H1 (cell line): ENCODE measurements around the gene CDC73. TPM values are rescaled to one million over a fixed set of nuclear protein-coding genes. Genes with fewer than 3 reads are reported as not detected.

Source experiments
- CTCF ChIA-PET: fragments of 300-600 bp; sonication (Branson Sonifier 250); formaldehyde crosslinking; loops from one replicate; lab custom pipeline; 2021; ENCODE audit not compliant: partially characterized antibody; lab: Charles Lee
- POLR2A ChIA-PET: fragments of 300-600 bp; sonication (Branson Sonifier 250); formaldehyde crosslinking; loops from one replicate; lab custom pipeline; 2021; ENCODE audit warnings: inconsistent platforms; ENCODE audit not compliant: partially characterized antibody; lab: Charles Lee
- DNase-seq, 2 experiments: peaks; one replicate each; pipeline versions ENCODE4 v3.0.0 to v3.0.0-alpha.2; 2010 to 2022; ENCODE audit warnings: low spot score in 2 of 2, low read depth in 1 of 2, mixed read lengths in 1 of 2
- FAIRE-seq: peaks from 2 replicates; lab custom pipeline; 2011; peaks lifted over from hg19 to GRCh38; lab: Jason Lieb, UNC
- H2AFZ ChIP-seq: 2 replicates; pipeline ENCODE4 v1.8.1; 2012; ENCODE audit warnings: low read length, inconsistent platforms
- H2AK5ac ChIP-seq: 2 replicates; pipeline ENCODE4 v1.6.1; 2013; ENCODE audit warnings: low read depth, low read length
- H2BK120ac ChIP-seq: replicated peaks from 2 replicates; pipeline ENCODE3; 2013; ENCODE audit warnings: low read depth, low read length, inconsistent platforms
- H2BK12ac ChIP-seq: 2 replicates; pipeline ENCODE4 v1.6.1; 2013; ENCODE audit warnings: low read depth, low read length
- H2BK15ac ChIP-seq: 2 replicates; pipeline ENCODE4 v1.6.1; 2013; ENCODE audit warnings: low read length
- H2BK20ac ChIP-seq: 2 replicates; pipeline ENCODE4 v1.6.1; 2013; ENCODE audit warnings: low read length
- H2BK5ac ChIP-seq: 2 replicates; pipeline ENCODE4 v1.6.1; 2013; ENCODE audit warnings: low read depth, low read length
- H3K14ac ChIP-seq: 2 replicates; pipeline ENCODE4 v1.6.1; 2013; ENCODE audit warnings: inconsistent platforms; ENCODE audit not compliant: insufficient read length
- H3K18ac ChIP-seq: 2 replicates; pipeline ENCODE4 v1.6.1; 2013; ENCODE audit warnings: low read length; ENCODE audit errors: extremely low read depth
- H3K23ac ChIP-seq: 2 replicates; pipeline ENCODE4 v1.6.1; 2013; ENCODE audit warnings: inconsistent platforms; ENCODE audit not compliant: insufficient read length
- H3K23me2 ChIP-seq: 2 replicates; pipeline ENCODE4 v1.6.1; 2013; ENCODE audit warnings: low read depth, low read length
- H3K27ac ChIP-seq: 2 replicates; pipeline ENCODE4 v1.6.1; 2011; ENCODE audit warnings: low read depth, low read length, inconsistent platforms
- H3K27me3 ChIP-seq, 4 experiments: replicated peaks in 1 of 4; 1 replicate in 1 of 4; 2 replicates in 3 of 4; pipeline versions ENCODE4 v1.6.1 to v1.8.1; 2011 to 2013; ENCODE audit warnings: low read length in 3 of 4, mild to moderate bottlenecking in 3 of 4, inconsistent platforms in 2 of 4, mixed read lengths in 2 of 4, moderate library complexity in 1 of 4; ENCODE audit not compliant: control insufficient read depth in 3 of 4, insufficient read depth in 3 of 4; ENCODE audit errors: extremely low read depth in 1 of 4
- H3K36me3 ChIP-seq, 4 experiments: 2 replicates each; pipeline versions ENCODE4 v1.6.1 to v1.8.1; 2011 to 2013; ENCODE audit warnings: mild to moderate bottlenecking in 4 of 4, low read length in 3 of 4, moderate library complexity in 2 of 4, control low read depth in 1 of 4, inconsistent platforms in 1 of 4; ENCODE audit not compliant: insufficient read depth in 4 of 4, control insufficient read depth in 2 of 4
- H3K4ac ChIP-seq: replicated peaks from 2 replicates; pipeline ENCODE3; 2013; ENCODE audit warnings: low read length, low read depth, mixed read lengths, inconsistent platforms; ENCODE audit not compliant: insufficient read length
- H3K4me1 ChIP-seq, 4 experiments: replicated peaks in 1 of 4; 1 replicate in 1 of 4; 2 replicates in 3 of 4; pipeline versions ENCODE4 v1.6.1 to v1.8.1; 2011 to 2013; ENCODE audit warnings: low read length in 3 of 4, inconsistent platforms in 2 of 4, mixed read lengths in 1 of 4; ENCODE audit not compliant: insufficient read depth in 4 of 4, control insufficient read depth in 3 of 4
- H3K4me2 ChIP-seq, 2 experiments: 2 replicates each; pipeline versions ENCODE4 v1.6.1 to v1.8.1; 2011 to 2013; ENCODE audit warnings: low read depth in 2 of 2, low read length in 2 of 2, control low read depth in 1 of 2, inconsistent platforms in 1 of 2, mild to moderate bottlenecking in 1 of 2; ENCODE audit not compliant: insufficient read depth in 1 of 2
- H3K4me3 ChIP-seq, 4 experiments: fragments of 200-600, 300-600 bp in 1 of 4; sonication (generic), shearing (Covaris generic), sonication (Bioruptor Twin) in 1 of 4; 2 replicates each; pipeline versions ENCODE4 v1.5.1 to v1.8.1; 2011 to 2016; ENCODE audit warnings: low read length in 4 of 4, low read depth in 3 of 4, control low read depth in 2 of 4, inconsistent platforms in 2 of 4, mild to moderate bottlenecking in 2 of 4, mixed read lengths in 1 of 4, moderate library complexity in 1 of 4; ENCODE audit not compliant: insufficient read depth in 2 of 4; ENCODE audit errors: extremely low read depth in 1 of 4
- H3K56ac ChIP-seq: replicated peaks from 2 replicates; pipeline ENCODE3; 2013; ENCODE audit warnings: low read depth, mild to moderate bottlenecking, mixed read lengths, low read length, inconsistent platforms; ENCODE audit not compliant: insufficient read length
- H3K79me1 ChIP-seq: 2 replicates; pipeline ENCODE4 v1.6.1; 2013; ENCODE audit warnings: low read depth, low read length, control low read depth
- H3K79me2 ChIP-seq, 2 experiments: 2 replicates each; pipeline versions ENCODE4 v1.6.1 to v1.8.1; 2012 to 2013; ENCODE audit warnings: low read length in 2 of 2, mild to moderate bottlenecking in 2 of 2, inconsistent platforms in 1 of 2; ENCODE audit not compliant: insufficient read depth in 2 of 2, control insufficient read depth in 1 of 2
- H3K9ac ChIP-seq, 4 experiments: replicated peaks in 1 of 4; 1 replicate in 1 of 4; 2 replicates in 3 of 4; pipeline versions ENCODE4 v1.6.1 to v1.8.1; 2011 to 2013; ENCODE audit warnings: low read depth in 3 of 4, low read length in 3 of 4, control low read depth in 2 of 4, mild to moderate bottlenecking in 2 of 4, moderate library complexity in 2 of 4, inconsistent platforms in 1 of 4; ENCODE audit errors: extremely low read depth in 1 of 4
- H3K9me3 ChIP-seq, 2 experiments: 2 replicates each; pipeline versions ENCODE4 v1.6.1 to v1.8.1; 2012 to 2013; ENCODE audit warnings: mild to moderate bottlenecking in 2 of 2, moderate library complexity in 2 of 2, control low read depth in 1 of 2, inconsistent platforms in 1 of 2, low read depth in 1 of 2, low read length in 1 of 2, mixed read lengths in 1 of 2; ENCODE audit not compliant: insufficient read depth in 2 of 2
- H4K20me1 ChIP-seq, 2 experiments: replicated peaks in 1 of 2; 2 replicates each; pipeline versions ENCODE3 to v1.8.1; 2011 to 2013; ENCODE audit warnings: inconsistent platforms in 2 of 2, low read length in 2 of 2, mild to moderate bottlenecking in 1 of 2; ENCODE audit not compliant: insufficient read depth in 2 of 2, control insufficient read depth in 1 of 2
- H4K5ac ChIP-seq: 2 replicates; pipeline ENCODE4 v1.6.1; 2013; ENCODE audit warnings: low read length, low read depth, mixed read lengths, inconsistent platforms; ENCODE audit not compliant: insufficient read length
- H4K8ac ChIP-seq: 2 replicates; pipeline ENCODE4 v1.8.0; 2013; ENCODE audit warnings: mild to moderate bottlenecking, moderate library complexity, low read length, inconsistent platforms; ENCODE audit not compliant: insufficient read depth; ENCODE audit errors: extremely low read depth
- H4K91ac ChIP-seq: replicated peaks from 2 replicates; pipeline ENCODE3; 2013; ENCODE audit warnings: low read length, mixed read lengths, inconsistent platforms; ENCODE audit not compliant: insufficient read length
- BRCA1 ChIP-seq: IDR thresholded peaks from 2 replicates; pipeline ENCODE4 v1.6.1; 2012; ENCODE audit warnings: low read depth, low read length, improper control_type of control experiment
- EZH2 ChIP-seq: fragments of 200-600 bp; sonication (generic); IDR thresholded peaks from 2 replicates; pipeline ENCODE4 v1.7.1; 2012; ENCODE audit warnings: low read depth, mild to moderate bottlenecking, moderate library complexity, low read length, inconsistent platforms; ENCODE audit not compliant: severe bottlenecking
- SIN3A ChIP-seq, 2 experiments: IDR thresholded peaks in 1 of 2; conservative IDR thresholded peaks in 1 of 2; 2 replicates each; pipeline ENCODE4 v1.6.1; 2011 to 2012; ENCODE audit warnings: low read length in 2 of 2, improper control_type of control experiment in 1 of 2, low read depth in 1 of 2, mild to moderate bottlenecking in 1 of 2
- TCF12 ChIP-seq: IDR thresholded peaks from 2 replicates; pipeline ENCODE4 v1.6.1; 2011; ENCODE audit warnings: low read depth, mild to moderate bottlenecking, low read length
- YY1 ChIP-seq: IDR thresholded peaks from 2 replicates; pipeline ENCODE4 v1.6.1; 2011; ENCODE audit warnings: low read depth, mild to moderate bottlenecking, low read length
- polyA plus RNA-seq, 7 experiments: library from polyadenylated mRNA; depleted of rRNA in 3 of 7; stranded (reverse) in 5 of 7; unstranded in 2 of 7; fragments of >200 nt in 5 of 7; fragments of 200-250 nt in 2 of 7; gene quantifications; 1 replicate in 5 of 7; 2 replicates in 1 of 7; 4 replicates in 1 of 7; pipeline versions ENCODE4 v1.2.1 to v1.2.3, GENCODE V29; 2011 to 2013; ENCODE audit warnings: missing spikeins in 2 of 7, mixed read lengths in 2 of 7
- total RNA-seq: library from RNA; stranded (reverse); fragmentation: NEBNext Ultra II Directional; extraction: Animal tissue kit (Norgen Biotek cat#: 25700); gene quantifications from 2 replicates; pipeline ENCODE4 v1.2.1, GENCODE V29; 2021
- TF ChIP-seq, protein P1 (sequence below), 3 experiments: IDR thresholded peaks; 1 replicate in 2 of 3; 2 replicates in 1 of 3; pipeline versions ENCODE4 v1.5.1 to v1.6.1; 2011; ENCODE audit warnings: low read length in 3 of 3, mild to moderate bottlenecking in 3 of 3, inconsistent platforms in 2 of 3, low read depth in 1 of 3, moderate library complexity in 1 of 3; ENCODE audit not compliant: insufficient read depth in 1 of 3; ENCODE audit errors: control extremely low read depth in 1 of 3
- TF ChIP-seq, protein P2 (sequence below): IDR thresholded peaks from 2 replicates; pipeline ENCODE4 v1.6.1; 2012; ENCODE audit warnings: inconsistent platforms

The CDC73 gene
- total and polyA plus RNA-seq, 2 of the 8 experiments (the other 6 are each of a cell fraction or from before 2014, with no cell fraction given): 9.8 to 64.0 TPM

DNA sequence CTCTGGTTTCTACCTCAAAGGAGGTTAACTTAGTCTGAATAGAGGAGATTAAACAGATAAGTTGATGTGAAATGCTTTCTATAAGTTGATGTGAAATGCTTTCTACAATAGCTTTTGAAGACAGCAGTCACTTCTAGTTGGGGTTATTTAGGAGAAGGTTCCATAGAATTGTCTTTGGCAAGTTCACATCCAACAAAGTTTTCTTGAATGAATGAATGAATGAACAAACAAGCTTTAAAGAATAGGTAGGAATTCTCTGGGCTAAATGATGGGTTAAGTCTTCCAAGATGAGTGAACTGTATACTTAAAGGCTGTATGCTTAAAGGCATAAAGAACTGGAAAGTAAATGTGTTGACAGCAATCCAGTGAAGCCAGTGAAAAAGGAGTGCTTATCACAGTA is 1.9 kb downstream of the CDC73 start:
- H3K4me3 ChIP-seq: peak overlapping the region in 3 of 4 experiments; percentile 83 to 97 (median 93); a peak in 3 of 8 replicates
- POLR2A ChIA-PET: interaction anchor here (1.5 to 3.6 kb wide), 5 partner anchors 9 to 65 kb away, joined by 3 to 27 read pairs (median 15); partner anchors contain the start of genes GLRX2, RO60 and UCHL5
- TF ChIP-seq BRCA1 (no peak), EZH2 (no peak), YY1 (no peak), TCF12 (no peak), SIN3A (conservative IDR thresholded peaks at IDR 0.05 in 1 of 2, IDR thresholded peaks at IDR 0.05 in 1 of 2; ENCODE audit: low read depth in 1 of 2, low read length in 2 of 2) (no peak)
- TF ChIP-seq, protein P1, sequence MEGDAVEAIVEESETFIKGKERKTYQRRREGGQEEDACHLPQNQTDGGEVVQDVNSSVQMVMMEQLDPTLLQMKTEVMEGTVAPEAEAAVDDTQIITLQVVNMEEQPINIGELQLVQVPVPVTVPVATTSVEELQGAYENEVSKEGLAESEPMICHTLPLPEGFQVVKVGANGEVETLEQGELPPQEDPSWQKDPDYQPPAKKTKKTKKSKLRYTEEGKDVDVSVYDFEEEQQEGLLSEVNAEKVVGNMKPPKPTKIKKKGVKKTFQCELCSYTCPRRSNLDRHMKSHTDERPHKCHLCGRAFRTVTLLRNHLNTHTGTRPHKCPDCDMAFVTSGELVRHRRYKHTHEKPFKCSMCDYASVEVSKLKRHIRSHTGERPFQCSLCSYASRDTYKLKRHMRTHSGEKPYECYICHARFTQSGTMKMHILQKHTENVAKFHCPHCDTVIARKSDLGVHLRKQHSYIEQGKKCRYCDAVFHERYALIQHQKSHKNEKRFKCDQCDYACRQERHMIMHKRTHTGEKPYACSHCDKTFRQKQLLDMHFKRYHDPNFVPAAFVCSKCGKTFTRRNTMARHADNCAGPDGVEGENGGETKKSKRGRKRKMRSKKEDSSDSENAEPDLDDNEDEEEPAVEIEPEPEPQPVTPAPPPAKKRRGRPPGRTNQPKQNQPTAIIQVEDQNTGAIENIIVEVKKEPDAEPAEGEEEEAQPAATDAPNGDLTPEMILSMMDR (IDR thresholded peaks at IDR 0.05; ENCODE audit: control extremely low read depth in 1 of 3, insufficient read depth in 1 of 3, low read depth in 1 of 3, low read length in 3 of 3): no peak
- TF ChIP-seq, protein P2, sequence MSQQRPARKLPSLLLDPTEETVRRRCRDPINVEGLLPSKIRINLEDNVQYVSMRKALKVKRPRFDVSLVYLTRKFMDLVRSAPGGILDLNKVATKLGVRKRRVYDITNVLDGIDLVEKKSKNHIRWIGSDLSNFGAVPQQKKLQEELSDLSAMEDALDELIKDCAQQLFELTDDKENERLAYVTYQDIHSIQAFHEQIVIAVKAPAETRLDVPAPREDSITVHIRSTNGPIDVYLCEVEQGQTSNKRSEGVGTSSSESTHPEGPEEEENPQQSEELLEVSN: no peak

More for the DNA sequence above, 1.9 kb downstream of the CDC73 start:
- Histone ChIP-seq H3K14ac (no peak overlapping the region), H3K18ac (no peak overlapping the region), H3K4me1 (no peaks in the 10 kb centered on the region; a peak in 1 of 7 replicates), H3K36me3 (peaks cover 0 to 17% (median 6%) of the 10 kb centered on the region in 4 experiments; a peak in 4 of 8 replicates), H4K8ac (no peak overlapping the region), H3K4ac (no peak overlapping the region), H2BK12ac (no peak overlapping the region), H2BK5ac (no peak overlapping the region), H2BK20ac (no peak overlapping the region), H3K27me3 (no peaks in the 10 kb centered on the region), H3K4me2 (peak overlapping the region; percentile 58 to 68; a peak in 2 of 4 replicates), H3K9ac (no peak overlapping the region), H4K91ac (no peak overlapping the region), H3K79me2 (peaks cover 5 to 62% of the 10 kb centered on the region in 2 experiments), H3K56ac (no peak overlapping the region), H3K27ac (no peak overlapping the region), H2BK15ac (no peak overlapping the region), H4K5ac (no peak overlapping the region), H2BK120ac (no peak overlapping the region), H3K23me2 (no peaks in the 10 kb centered on the region; the same call in 1 of the 2 replicates), H2AK5ac (no peak overlapping the region), H3K9me3 (no peaks in the 10 kb centered on the region), H3K79me1 (no peaks in the 10 kb centered on the region), H3K23ac (no peak overlapping the region), H2AFZ (no peak overlapping the region), H4K20me1 (no peaks in the 10 kb centered on the region)
- CTCF ChIA-PET: interaction anchor here (0.8 to 1.4 kb wide), 2 partner anchors 19 to 54 kb away, joined by 3 to 4 read pairs; no protein-coding TSS in a partner anchor
- no peak for FAIRE-seq
- DNase-seq: no peak
